Measurements from ENCODE around the gene PRICKLE2.
A peak's percentile ranks its signal among the peaks of the same experiment; 100 is the strongest.

DNA sequence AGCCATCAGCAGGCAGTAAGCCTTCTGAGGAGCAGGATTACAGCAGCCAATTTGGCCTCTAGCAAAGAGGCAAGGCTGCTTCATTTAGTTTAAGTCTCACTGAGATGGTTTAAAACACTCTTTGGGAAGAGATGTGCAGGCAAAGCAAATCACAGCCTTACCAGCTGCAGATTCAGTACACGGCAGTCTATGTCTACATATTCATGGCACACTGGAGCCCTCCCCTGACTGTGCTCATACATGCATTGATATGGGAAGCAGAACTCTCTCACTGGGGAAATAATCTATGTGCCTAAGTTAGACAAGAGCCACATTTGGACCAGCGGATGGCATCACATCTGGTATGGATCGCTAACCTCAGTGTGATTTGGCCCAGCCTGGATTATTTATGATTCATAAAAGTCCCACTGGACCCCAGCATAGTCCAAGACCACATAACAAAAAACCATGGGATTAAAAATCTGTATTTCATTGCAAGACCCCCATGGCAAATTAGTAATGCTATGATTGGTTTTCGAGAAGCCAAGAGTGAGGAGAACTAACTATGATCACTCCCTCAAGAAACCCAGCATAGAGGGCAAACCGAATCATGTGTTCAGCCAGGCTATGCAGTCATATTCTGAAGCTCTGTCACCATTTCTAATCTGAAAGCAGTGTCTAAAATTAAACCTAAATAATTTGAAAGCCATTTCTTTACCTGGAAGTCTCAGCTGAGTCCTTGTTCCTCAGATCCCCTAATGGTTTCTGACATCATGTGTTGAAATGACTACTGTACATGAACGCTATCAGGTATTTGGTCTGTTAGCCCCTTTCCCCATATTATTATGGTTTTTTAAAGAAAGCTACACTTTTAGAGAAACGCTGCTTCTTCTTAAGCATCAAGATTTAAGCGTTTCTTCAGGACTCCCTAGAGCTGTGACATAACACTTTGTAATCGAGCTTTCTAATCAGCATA, 1.2 kb downstream of the PRICKLE2 start:
- TF ChIP-seq, protein P1, sequence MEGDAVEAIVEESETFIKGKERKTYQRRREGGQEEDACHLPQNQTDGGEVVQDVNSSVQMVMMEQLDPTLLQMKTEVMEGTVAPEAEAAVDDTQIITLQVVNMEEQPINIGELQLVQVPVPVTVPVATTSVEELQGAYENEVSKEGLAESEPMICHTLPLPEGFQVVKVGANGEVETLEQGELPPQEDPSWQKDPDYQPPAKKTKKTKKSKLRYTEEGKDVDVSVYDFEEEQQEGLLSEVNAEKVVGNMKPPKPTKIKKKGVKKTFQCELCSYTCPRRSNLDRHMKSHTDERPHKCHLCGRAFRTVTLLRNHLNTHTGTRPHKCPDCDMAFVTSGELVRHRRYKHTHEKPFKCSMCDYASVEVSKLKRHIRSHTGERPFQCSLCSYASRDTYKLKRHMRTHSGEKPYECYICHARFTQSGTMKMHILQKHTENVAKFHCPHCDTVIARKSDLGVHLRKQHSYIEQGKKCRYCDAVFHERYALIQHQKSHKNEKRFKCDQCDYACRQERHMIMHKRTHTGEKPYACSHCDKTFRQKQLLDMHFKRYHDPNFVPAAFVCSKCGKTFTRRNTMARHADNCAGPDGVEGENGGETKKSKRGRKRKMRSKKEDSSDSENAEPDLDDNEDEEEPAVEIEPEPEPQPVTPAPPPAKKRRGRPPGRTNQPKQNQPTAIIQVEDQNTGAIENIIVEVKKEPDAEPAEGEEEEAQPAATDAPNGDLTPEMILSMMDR (IDR thresholded peaks at IDR 0.05) = peak; percentile 45
- TF ChIP-seq MYC (IDR thresholded peaks at IDR 0.05; ENCODE audit: borderline replicate concordance, low read length) = no peak
- no peak for TF ChIP-seq EHMT2 (IDR thresholded peaks at IDR 0.05; ENCODE audit: low read depth)
- TF ChIP-seq RAD21 (conservative IDR thresholded peaks at IDR 0.05 in 1 of 2, IDR thresholded peaks at IDR 0.05 in 1 of 2) = peak; percentile 75
- no peak for TF ChIP-seq CEBPB (IDR thresholded peaks at IDR 0.05)
- no peak for TF ChIP-seq JUN (IDR thresholded peaks at IDR 0.05)
- no peak for TF ChIP-seq HEYL (CRISPR knock-in tag; IDR thresholded peaks at IDR 0.05)
- TF ChIP-seq CBX2 (IDR thresholded peaks at IDR 0.05; ENCODE audit: borderline replicate concordance, low read depth) = no peak
- TF ChIP-seq ZNF302 (CRISPR knock-in tag; IDR thresholded peaks at IDR 0.05) = no peak
- no peak for TF ChIP-seq HDAC2 (IDR thresholded peaks at IDR 0.05)
- TF ChIP-seq, protein P2, sequence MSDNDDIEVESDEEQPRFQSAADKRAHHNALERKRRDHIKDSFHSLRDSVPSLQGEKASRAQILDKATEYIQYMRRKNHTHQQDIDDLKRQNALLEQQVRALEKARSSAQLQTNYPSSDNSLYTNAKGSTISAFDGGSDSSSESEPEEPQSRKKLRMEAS (IDR thresholded peaks at IDR 0.05) = peak; percentile 12; the same call in 1 of the 2 replicates
- no peak for TF ChIP-seq POLR2A (IDR thresholded peaks at IDR 0.05; ENCODE audit: low read length)
- no peak for TF ChIP-seq MAZ (IDR thresholded peaks at IDR 0.05; ENCODE audit: borderline replicate concordance, low read depth, low read length)
